Stomach (tissue), 9 donors: Measurements from ENCODE around the gene FNBP1. TPM values are rescaled to one million over a fixed set of nuclear protein-coding genes. Genes with fewer than 3 reads are reported as not detected.
A peak's percentile ranks its signal among the peaks of the same experiment; 100 is the strongest.
"Not testable (repeated sequence)": the region's sequence is repeated elsewhere in the genome, so short reads cannot be mapped to it uniquely, and the experiment has no call there.

Experiments
- DNase-seq, 2 donors: peaks; one replicate each; pipeline versions ENCODE4 v3.0.0 to v3.0.0-alpha.2; 2013 to 2019
- H3K27ac ChIP-seq, 5 donors: fragments of 200-600 bp in 4 of 5; sonication (generic) in 4 of 5; one replicate each; pipeline ENCODE4 v1.5.1; 2013 to 2019; ENCODE audit warnings: mild to moderate bottlenecking in 1 of 5, moderate library complexity in 1 of 5
- H3K27me3 ChIP-seq, 3 donors: fragments of 200-600 bp; sonication (generic); one replicate each; pipeline ENCODE4 v1.5.1; 2017 to 2019; ENCODE audit warnings: mixed run types in 1 of 3
- H3K36me3 ChIP-seq, 4 donors: fragments of 200-600 bp; sonication (generic); 1 replicate in 3 of 4; 2 replicates in 1 of 4; pipeline ENCODE4 v1.5.1; 2016 to 2019
- H3K4me1 ChIP-seq, 4 donors: fragments of 200-600 bp; sonication (generic); one replicate each; pipeline ENCODE4 v1.5.1; 2016 to 2019
- H3K4me3 ChIP-seq, 4 donors: fragments of 200-600 bp; sonication (generic) in 3 of 4; one replicate each; pipeline ENCODE4 v1.5.1; 2016 to 2019; ENCODE audit warnings: mild to moderate bottlenecking in 1 of 4
- H3K9me3 ChIP-seq, 4 donors: fragments of 200-600 bp; sonication (generic); one replicate each; pipeline ENCODE4 v1.5.1; 2016 to 2019
- EP300 ChIP-seq: sonication (generic); formaldehyde crosslinking; IDR thresholded peaks from one replicate; pipeline ENCODE4 v1.6.1; 2017; ENCODE audit warnings: antibody characterized with exemption
- POLR2A ChIP-seq, 4 donors: fragments of 450-650 bp; IDR thresholded peaks; one replicate each; pipeline ENCODE4 v1.6.1; 2016; ENCODE audit warnings: antibody characterized with exemption in 4 of 4, control low read depth in 2 of 4, mild to moderate bottlenecking in 1 of 4, moderate library complexity in 1 of 4
- POLR2AphosphoS5 ChIP-seq, 3 donors: sonication (generic); formaldehyde crosslinking; IDR thresholded peaks; one replicate each; pipeline ENCODE4 v1.6.1; 2016; ENCODE audit warnings: antibody characterized with exemption in 3 of 3
- WGBS, 5 donors: extraction: QIAGEN DNeasy Blood & Tissue Kit in 3 of 5; methylation state at CpG; one replicate each; pipeline versions ENCODE4 v1.1.5 to v1.1.7; 2013 to 2018; 5-methylcytosine and 5-hydroxymethylcytosine counted together
- intact Hi-C: fragments of 100-400 bp; cut with DNase I; formaldehyde crosslinking; loops from one replicate; pipeline ENCODE4 v1.15.1; 2023; ENCODE audit warnings: low total_unique reads
- polyA plus RNA-seq, 3 donors: library from polyadenylated mRNA; stranded (reverse); fragments of 200-250 nt; gene quantifications; one replicate each; pipeline ENCODE4 v1.2.3, GENCODE V29; 2013
- total RNA-seq, 5 donors: library from RNA; depleted of rRNA; stranded (reverse); fragments of >200 nt; gene quantifications; one replicate each; pipeline versions ENCODE4 v1.1.0 to v1.2.3, GENCODE V29; 2014 to 2016
- TF ChIP-seq, protein P1 (sequence below), 7 experiments: fragments of 450-650 bp in 4 of 7; fragments of 200-600 bp in 3 of 7; sonication (generic) in 3 of 7; IDR thresholded peaks; one replicate each; pipeline ENCODE4 v1.5.1; 2016 to 2019; ENCODE audit warnings: antibody characterized with exemption in 7 of 7, control low read depth in 2 of 7, mild to moderate bottlenecking in 1 of 7
- donor health status: healthy with polysubstance abuse.
- donor health status: Bipolar disorder and iron deficiency.
- donor health status: healthy.

Gene FNBP1
- total and polyA plus RNA-seq, 8 donors = 9.0 to 129 (median 57.3) TPM

DNA sequence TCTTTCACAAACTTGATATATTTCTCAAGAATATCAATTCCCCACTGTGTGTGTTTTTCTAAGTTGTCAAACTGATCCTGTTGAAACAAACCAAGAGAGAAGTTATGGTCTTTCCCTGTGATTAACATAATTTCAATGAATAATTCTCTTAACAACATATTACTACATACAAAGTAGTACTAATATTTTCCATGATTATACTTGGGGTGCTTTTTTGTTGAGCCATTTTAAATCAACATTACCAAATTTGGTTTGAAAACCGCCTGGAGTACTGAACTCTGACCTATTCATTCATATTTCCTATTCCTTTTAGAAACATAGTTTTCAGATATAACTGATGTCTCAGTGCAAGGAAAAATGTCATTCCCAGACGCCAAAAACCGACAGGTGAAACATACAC, 48.1 kb downstream of the FNBP1 start:
- no peaks in the 10 kb centered on the region for H3K9me3 ChIP-seq
- TF ChIP-seq, protein P1, sequence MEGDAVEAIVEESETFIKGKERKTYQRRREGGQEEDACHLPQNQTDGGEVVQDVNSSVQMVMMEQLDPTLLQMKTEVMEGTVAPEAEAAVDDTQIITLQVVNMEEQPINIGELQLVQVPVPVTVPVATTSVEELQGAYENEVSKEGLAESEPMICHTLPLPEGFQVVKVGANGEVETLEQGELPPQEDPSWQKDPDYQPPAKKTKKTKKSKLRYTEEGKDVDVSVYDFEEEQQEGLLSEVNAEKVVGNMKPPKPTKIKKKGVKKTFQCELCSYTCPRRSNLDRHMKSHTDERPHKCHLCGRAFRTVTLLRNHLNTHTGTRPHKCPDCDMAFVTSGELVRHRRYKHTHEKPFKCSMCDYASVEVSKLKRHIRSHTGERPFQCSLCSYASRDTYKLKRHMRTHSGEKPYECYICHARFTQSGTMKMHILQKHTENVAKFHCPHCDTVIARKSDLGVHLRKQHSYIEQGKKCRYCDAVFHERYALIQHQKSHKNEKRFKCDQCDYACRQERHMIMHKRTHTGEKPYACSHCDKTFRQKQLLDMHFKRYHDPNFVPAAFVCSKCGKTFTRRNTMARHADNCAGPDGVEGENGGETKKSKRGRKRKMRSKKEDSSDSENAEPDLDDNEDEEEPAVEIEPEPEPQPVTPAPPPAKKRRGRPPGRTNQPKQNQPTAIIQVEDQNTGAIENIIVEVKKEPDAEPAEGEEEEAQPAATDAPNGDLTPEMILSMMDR (IDR thresholded peaks at IDR 0.05) = no peak
- TF ChIP-seq EP300 = no peak
- no peak for TF ChIP-seq POLR2A (IDR thresholded peaks at IDR 0.05)
- 27 to 40% (median 35%) methylated on average over 3 of the region's 3 CpGs for WGBS, 5 donors
- H3K36me3 ChIP-seq = peaks cover 0 to 12% (median 3%) of the 10 kb centered on the region in 4 donors
- H3K4me3 ChIP-seq = no peak overlapping the region
- peak overlapping the region in 4 of 5 donors; percentile 68 to 85 (median 84) for H3K27ac ChIP-seq
- H3K27me3 ChIP-seq = no peaks in the 10 kb centered on the region
- DNase-seq = no peak
- peaks cover 14 to 72% (median 50%) of the 10 kb centered on the region in 4 donors for H3K4me1 ChIP-seq
- intact Hi-C loops = no loop called here

DNA sequence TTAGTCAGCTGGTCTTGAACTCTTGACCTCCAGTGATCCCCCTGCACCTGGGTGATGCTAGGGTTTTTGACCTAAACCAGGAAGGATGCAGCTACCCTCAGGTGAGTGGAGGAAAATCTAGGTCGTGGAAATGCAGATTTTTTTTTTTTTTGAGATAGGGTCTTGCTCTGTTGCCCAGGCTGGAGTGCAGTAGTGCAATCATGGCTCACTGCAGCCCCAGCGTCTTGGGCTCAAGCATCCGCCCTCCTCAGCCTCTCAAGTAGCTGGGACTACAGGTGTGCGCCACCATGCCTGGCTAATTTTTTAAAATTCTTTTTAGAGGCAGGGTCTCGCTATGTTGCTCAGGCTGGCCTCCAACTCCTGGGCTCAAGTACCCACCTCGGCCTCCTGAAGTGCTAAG, 51.9 kb downstream of the FNBP1 start:
- H3K27ac ChIP-seq = peak overlapping the region in 4 of 5 donors; percentile 52 to 85 (median 84)

DNA sequence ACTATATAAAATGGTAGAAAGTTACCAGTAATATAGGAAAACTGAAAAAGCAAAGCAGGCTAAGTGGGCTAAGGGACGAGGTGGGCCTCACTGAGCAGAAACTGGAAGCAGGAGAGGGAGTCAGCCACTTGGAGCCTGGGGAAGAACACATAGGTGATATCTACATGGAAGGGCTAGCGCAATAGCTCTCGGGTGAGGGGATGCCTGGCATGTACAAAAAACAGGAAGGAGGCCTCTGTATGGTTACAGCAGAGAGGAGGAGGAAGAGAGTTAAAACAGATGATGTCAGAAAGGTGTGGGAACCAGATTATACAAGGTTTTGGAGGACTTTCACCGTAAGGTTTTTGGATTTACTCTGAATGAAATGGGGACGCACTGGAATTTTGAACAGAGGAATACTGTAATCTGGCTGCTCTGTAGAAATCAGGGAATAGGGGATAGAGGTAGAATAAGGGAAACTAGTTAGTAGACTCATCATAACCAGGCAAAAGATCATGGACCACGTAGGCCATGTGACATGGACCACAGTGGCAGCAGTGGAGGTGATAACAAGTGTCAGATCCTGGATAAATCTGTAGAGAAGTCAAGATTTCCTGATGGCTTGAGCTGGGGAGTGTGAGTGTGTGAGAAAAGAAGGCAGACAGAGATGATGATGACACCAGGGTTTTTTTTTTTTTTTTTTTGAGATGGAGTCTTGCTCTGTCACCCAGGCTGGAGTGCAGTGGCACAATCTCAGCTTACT, 52.5 kb downstream of the FNBP1 start:
- H3K9me3 ChIP-seq = no peaks in the 10 kb centered on the region
- H3K36me3 ChIP-seq = peaks cover 0 to 12% (median 6%) of the 10 kb centered on the region in 4 donors
- H3K4me1 ChIP-seq = peaks cover 8 to 56% (median 34%) of the 10 kb centered on the region in 4 donors
- H3K27ac ChIP-seq = peak overlapping the region in 4 of 5 donors; percentile 6 to 85 (median 84)
- no peak for DNase-seq
- TF ChIP-seq POLR2A (IDR thresholded peaks at IDR 0.05) (no peak), EP300 (no peak), POLR2AphosphoS5 (IDR thresholded peaks at IDR 0.05) (no peak)
- TF ChIP-seq, protein P1 (IDR thresholded peaks at IDR 0.05) = no peak
- 60 to 79% (median 69%) methylated on average over 6 of the region's 6 CpGs for whole genome bisulfite sequencing, 5 donors
- no peaks in the 10 kb centered on the region for H3K27me3 ChIP-seq
- no peak overlapping the region for H3K4me3 ChIP-seq
- intact Hi-C loops = no loop called here

More for the DNA sequence above, 51.9 kb downstream of the FNBP1 start:
- intact Hi-C loops, H3K9me3 ChIP-seq, H3K4me3 ChIP-seq, H3K27me3 ChIP-seq, DNase-seq: not testable (repeated sequence)
- Histone ChIP-seq H3K36me3 (peaks cover 0 to 12% (median 6%) of the 10 kb centered on the region in 4 donors), H3K4me1 (peaks cover 13 to 63% (median 40%) of the 10 kb centered on the region in 4 donors)
- WGBS, 5 donors = 91 to 95% (median 94%) methylated on average over 6 of the region's 6 CpGs

DNA sequence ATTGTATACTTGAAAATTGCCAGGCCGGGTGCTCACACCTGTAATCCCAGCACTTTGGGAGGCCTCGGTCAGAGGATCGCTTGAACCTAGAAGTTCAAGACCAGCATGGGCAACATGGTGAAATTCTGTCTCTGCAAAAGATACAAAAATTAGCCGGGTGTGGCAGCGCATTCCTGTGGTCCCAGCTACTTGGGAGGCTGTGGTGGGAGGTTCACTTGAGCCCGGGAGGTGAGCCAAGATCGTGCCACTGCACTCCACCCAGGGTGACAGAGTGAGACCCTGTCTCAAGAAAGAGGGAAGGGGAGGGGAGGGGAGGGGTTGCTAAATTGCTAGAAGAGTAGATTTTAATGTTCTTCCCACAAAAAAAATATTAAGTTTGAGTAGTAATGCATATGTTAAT, 53.2 kb downstream of the FNBP1 start:
- H3K27ac ChIP-seq = peak overlapping the region in 4 of 5 donors; percentile 6 to 85 (median 84)

More for the DNA sequence above, 53.2 kb downstream of the FNBP1 start:
- TF ChIP-seq POLR2AphosphoS5 (IDR thresholded peaks at IDR 0.05) = no peak
- TF ChIP-seq, protein P1 (IDR thresholded peaks at IDR 0.05) = no peak
- no peak for TF ChIP-seq POLR2A (IDR thresholded peaks at IDR 0.05)
- TF ChIP-seq EP300 = no peak
- no peaks in the 10 kb centered on the region for H3K9me3 ChIP-seq
- DNase-seq = no peak
- H3K4me3 ChIP-seq = no peak overlapping the region
- peaks cover 0 to 12% (median 6%) of the 10 kb centered on the region in 4 donors for H3K36me3 ChIP-seq
- intact Hi-C loops = no loop called here
- peaks cover 8 to 53% (median 28%) of the 10 kb centered on the region in 4 donors for H3K4me1 ChIP-seq
- H3K27me3 ChIP-seq = no peaks in the 10 kb centered on the region
- 62 to 79% (median 73%) methylated on average over 7 of the region's 7 CpGs for WGBS, 5 donors
